ENCODE measurements around the gene CABCOCO1.
A peak's percentile ranks its signal among the peaks of the same experiment; 100 is the strongest.

CABCOCO1 gene

DNA sequence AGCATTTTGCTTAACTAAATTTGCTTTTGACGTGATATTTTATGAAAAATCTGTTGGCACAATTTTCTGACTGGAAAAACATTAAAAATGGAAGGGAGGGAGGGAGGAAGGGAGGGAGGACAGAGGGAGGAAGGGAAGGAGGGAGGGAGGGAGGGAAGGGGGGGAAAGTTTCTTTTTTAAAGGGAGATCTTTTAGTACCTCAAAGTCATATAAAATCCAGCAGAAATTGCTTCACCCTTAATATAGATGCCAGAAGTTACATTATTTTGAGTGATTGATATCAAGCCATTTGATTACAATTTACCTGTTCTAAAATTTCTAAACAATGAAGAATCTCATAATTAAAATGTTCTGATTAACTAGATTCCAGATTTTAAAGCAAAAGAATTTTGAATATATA is 68.9 kb downstream of the CABCOCO1 start:
- ATAC-seq (ENCODE audit: insufficient read depth, low read depth) (no peak), DNase-seq (no peak)
- Histone ChIP-seq H3K4me2 (ENCODE audit: insufficient read depth, low read length) (no peak overlapping the region), H3K36me3 (ENCODE audit: insufficient read depth, low read length) (no peaks in the 10 kb centered on the region), H3K9me3 (ENCODE audit: insufficient read depth, low read length, severe bottlenecking) (no peaks in the 10 kb centered on the region), H3K4me1 (ENCODE audit: insufficient read depth, low read length) (no peaks in the 10 kb centered on the region), H3K27me3 (ENCODE audit: insufficient read depth, low read length, poor library complexity) (no peaks in the 10 kb centered on the region), H3K4me3 (ENCODE audit: low read depth in 1 of 2, low read length in 2 of 2) (no peak overlapping the region), H3K79me2 (ENCODE audit: insufficient read depth, low read length) (no peaks in the 10 kb centered on the region), H4K20me1 (ENCODE audit: insufficient read depth, low read length) (no peaks in the 10 kb centered on the region), H3K27ac (ENCODE audit: low read length) (no peak overlapping the region), H3K9ac (ENCODE audit: low read depth, low read length) (no peak overlapping the region), H2AFZ (ENCODE audit: low read depth, low read length) (no peak overlapping the region)
- no peak for TF ChIP-seq EZH2 (IDR thresholded peaks at IDR 0.05; ENCODE audit: borderline replicate concordance, low read depth, low read length, severe bottlenecking)
- TF ChIP-seq, protein P1, sequence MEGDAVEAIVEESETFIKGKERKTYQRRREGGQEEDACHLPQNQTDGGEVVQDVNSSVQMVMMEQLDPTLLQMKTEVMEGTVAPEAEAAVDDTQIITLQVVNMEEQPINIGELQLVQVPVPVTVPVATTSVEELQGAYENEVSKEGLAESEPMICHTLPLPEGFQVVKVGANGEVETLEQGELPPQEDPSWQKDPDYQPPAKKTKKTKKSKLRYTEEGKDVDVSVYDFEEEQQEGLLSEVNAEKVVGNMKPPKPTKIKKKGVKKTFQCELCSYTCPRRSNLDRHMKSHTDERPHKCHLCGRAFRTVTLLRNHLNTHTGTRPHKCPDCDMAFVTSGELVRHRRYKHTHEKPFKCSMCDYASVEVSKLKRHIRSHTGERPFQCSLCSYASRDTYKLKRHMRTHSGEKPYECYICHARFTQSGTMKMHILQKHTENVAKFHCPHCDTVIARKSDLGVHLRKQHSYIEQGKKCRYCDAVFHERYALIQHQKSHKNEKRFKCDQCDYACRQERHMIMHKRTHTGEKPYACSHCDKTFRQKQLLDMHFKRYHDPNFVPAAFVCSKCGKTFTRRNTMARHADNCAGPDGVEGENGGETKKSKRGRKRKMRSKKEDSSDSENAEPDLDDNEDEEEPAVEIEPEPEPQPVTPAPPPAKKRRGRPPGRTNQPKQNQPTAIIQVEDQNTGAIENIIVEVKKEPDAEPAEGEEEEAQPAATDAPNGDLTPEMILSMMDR (IDR thresholded peaks at IDR 0.05; ENCODE audit: borderline replicate concordance, extremely low read depth, low read length, poor library complexity, severe bottlenecking), result no peak

DNA sequence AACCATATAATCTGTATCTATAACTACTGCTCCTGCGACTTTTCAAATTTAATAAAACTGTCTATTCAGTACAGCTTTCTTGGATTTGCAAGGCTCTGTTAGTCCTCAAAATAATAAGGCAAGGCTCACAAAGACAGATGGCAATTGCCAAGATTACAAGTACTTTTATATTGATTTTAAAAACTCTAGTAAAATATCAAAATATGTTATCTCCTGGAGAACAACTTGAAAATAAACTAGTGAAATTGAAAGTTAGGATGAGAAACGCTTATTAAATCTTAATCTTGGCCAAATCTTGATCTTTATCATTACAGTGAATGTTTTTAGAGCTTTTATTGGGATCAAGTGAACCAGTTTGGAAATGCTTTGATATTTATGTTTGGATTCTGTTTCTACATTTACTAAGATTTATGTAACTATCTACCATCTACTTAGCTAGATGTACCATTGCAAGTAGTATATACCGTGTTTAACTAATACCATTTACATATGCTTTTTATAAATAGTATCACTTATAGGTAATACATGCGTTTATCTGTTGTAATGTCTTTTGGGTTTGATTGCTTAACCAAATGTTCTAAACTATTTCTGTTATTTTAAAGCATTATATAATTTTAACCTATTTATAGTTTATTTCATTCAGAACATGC is 70.0 kb downstream of the CABCOCO1 start:
- DNase-seq, result no peak
- no peak overlapping the region for H2AFZ ChIP-seq (ENCODE audit: low read depth, low read length)

DNA sequence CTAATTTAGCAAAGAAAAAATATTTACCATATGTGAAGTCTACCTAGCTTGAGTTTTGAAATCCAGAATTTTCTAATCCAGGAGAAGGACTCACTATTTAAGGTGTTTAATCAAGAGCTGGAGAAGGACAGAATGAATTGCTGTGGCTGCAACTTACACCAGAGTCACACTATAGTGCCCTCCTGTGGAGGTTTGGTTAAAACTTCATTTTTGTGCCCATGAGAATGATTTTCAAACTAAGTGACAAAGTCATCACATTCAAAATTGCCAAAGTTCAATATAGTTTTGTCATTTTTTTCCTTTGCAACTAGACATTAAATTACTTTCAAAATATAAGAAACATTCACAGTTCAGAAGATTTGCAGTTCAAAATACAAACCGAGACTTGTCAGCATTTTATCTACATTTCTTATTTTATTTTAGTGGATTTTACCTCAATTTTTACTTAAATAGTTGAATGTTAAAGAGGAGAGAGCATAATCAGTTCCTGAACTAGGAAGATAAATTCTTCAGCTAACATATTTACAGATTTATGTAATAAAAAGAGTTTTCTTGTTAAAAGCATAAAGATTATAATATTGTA is 70.7 kb downstream of the CABCOCO1 start:
- H3K4me3 ChIP-seq (ENCODE audit: low read depth in 1 of 2, low read length in 2 of 2), result no peak overlapping the region
- no peak overlapping the region for H3K27ac ChIP-seq (ENCODE audit: low read length)
- H4K20me1 ChIP-seq (ENCODE audit: insufficient read depth, low read length), result no peaks in the 10 kb centered on the region
- no peak overlapping the region for H3K9ac ChIP-seq (ENCODE audit: low read depth, low read length)
- DNase-seq (peak; percentile 49), ATAC-seq (ENCODE audit: insufficient read depth, low read depth) (peak; percentile 71)
- H3K4me2 ChIP-seq (ENCODE audit: insufficient read depth, low read length), result no peak overlapping the region
- H3K79me2 ChIP-seq (ENCODE audit: insufficient read depth, low read length), result no peaks in the 10 kb centered on the region
- no peak overlapping the region for H2AFZ ChIP-seq (ENCODE audit: low read depth, low read length)
- TF ChIP-seq, protein P1 (IDR thresholded peaks at IDR 0.05; ENCODE audit: borderline replicate concordance, extremely low read depth, low read length, poor library complexity, severe bottlenecking), result peak; percentile 71
- no peak for TF ChIP-seq EZH2 (IDR thresholded peaks at IDR 0.05; ENCODE audit: borderline replicate concordance, low read depth, low read length, severe bottlenecking)
- no peaks in the 10 kb centered on the region for H3K27me3 ChIP-seq (ENCODE audit: insufficient read depth, low read length, poor library complexity)
- no peaks in the 10 kb centered on the region for H3K4me1 ChIP-seq (ENCODE audit: insufficient read depth, low read length)
- H3K36me3 ChIP-seq (ENCODE audit: insufficient read depth, low read length), result no peaks in the 10 kb centered on the region
- no peaks in the 10 kb centered on the region for H3K9me3 ChIP-seq (ENCODE audit: insufficient read depth, low read length, severe bottlenecking)

More for the DNA sequence above, 70.0 kb downstream of the CABCOCO1 start:
- ATAC-seq (ENCODE audit: insufficient read depth, low read depth), result no peak
- no peaks in the 10 kb centered on the region for H3K9me3 ChIP-seq (ENCODE audit: insufficient read depth, low read length, severe bottlenecking)
- TF ChIP-seq, protein P1 (IDR thresholded peaks at IDR 0.05; ENCODE audit: borderline replicate concordance, extremely low read depth, low read length, poor library complexity, severe bottlenecking), result no peak
- no peak for TF ChIP-seq EZH2 (IDR thresholded peaks at IDR 0.05; ENCODE audit: borderline replicate concordance, low read depth, low read length, severe bottlenecking)
- H3K4me3 ChIP-seq (ENCODE audit: low read depth in 1 of 2, low read length in 2 of 2), result no peak overlapping the region
- H3K9ac ChIP-seq (ENCODE audit: low read depth, low read length), result no peak overlapping the region
- no peak overlapping the region for H3K27ac ChIP-seq (ENCODE audit: low read length)
- no peaks in the 10 kb centered on the region for H4K20me1 ChIP-seq (ENCODE audit: insufficient read depth, low read length)
- no peaks in the 10 kb centered on the region for H3K4me1 ChIP-seq (ENCODE audit: insufficient read depth, low read length)
- H3K79me2 ChIP-seq (ENCODE audit: insufficient read depth, low read length), result no peaks in the 10 kb centered on the region
- H3K36me3 ChIP-seq (ENCODE audit: insufficient read depth, low read length), result no peaks in the 10 kb centered on the region
- no peaks in the 10 kb centered on the region for H3K27me3 ChIP-seq (ENCODE audit: insufficient read depth, low read length, poor library complexity)
- H3K4me2 ChIP-seq (ENCODE audit: insufficient read depth, low read length), result no peak overlapping the region

Measured in DND-41 (cell line).